Hypothalamus (tissue), 51 donors: ENCODE measurements around the gene SNED1.

Experiments
- DNase-seq, 51 donors: peaks; one replicate each; lab custom pipeline; 2025; lab: John Stamatoyannopoulos, UW

SNED1 gene

DNA sequence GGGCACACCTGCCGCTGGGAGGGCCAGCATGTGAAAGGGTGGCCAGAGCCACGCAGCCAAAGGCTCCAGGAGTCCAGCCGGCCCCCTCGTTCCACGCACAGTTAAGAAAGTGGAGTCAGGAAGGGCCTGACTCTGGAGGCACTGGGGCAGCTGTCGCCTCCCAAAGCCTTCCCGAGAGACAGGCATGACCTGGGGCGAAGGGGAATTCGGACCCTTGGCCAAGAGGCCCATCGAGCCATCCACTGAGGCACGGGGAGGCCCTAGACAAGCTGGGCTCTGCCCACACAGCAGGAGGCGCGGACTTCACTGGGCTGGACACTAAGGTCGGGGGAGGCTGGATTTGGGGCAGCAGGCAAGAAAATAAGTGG is 38.5 kb upstream of the SNED1 start:
- no peak for DNase-seq

DNA sequence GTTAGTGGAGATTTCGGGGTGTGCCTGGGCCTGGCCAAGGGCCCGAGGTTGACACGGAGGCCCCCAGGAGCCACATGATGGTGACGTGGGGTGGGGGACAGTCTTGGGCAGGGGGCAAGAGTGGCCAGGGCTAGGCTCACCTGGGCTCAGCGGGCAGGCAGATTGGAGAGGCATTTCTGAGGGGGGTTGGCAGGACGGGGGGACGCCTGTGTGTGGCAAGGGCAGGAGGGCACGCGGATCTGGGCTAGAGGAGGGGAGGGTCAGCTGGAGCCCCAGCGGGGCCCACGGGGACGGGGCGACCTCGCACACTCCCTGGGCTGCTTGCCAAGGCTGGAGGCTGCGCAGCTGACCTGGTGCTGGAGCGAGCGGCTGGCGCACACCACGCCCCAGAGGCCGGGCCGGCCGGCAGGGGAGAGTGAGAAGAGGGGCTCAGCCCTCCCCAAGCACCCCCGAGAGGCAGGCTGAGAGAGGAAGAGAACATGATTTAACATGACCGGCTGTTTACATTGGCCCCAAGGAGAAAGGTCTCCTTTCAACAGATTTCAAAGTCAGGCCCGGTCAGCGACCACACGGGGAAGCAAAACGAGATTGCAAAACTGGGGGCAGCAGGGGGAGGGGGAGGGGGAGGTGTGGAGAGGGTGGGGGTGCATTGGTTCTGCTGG is 38.0 kb upstream of the SNED1 start:
- peak in 2 of 51 donors; percentile 22 to 28 for DNase-seq

- DNase-seq: no peak
These were observed 37.2 kb upstream of the SNED1 start for GRCh38 chr2:240960971-240961876.

DNA sequence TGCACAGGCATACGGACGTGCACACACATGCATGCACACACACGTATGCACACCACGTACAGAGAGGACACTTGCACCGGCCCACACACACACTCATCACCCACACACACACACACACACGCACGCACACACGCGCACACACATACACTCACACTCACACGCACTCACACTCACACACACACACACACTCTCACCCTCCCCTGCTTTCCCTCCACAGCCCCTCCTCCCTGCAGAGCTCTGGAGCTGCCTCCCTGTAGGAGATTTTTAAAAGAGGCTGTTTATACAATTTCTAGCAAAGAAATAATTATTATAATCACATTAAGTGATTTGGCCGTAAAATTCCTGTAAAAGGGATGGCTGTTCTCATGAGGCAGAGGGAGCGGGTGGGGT is 36.5 kb upstream of the SNED1 start:
- DNase-seq: no peak

- DNase-seq: peak in 1 of 51 donors; percentile 46
These were observed 35.9 kb upstream of the SNED1 start for GRCh38 chr2:240962300-240963064.

DNA sequence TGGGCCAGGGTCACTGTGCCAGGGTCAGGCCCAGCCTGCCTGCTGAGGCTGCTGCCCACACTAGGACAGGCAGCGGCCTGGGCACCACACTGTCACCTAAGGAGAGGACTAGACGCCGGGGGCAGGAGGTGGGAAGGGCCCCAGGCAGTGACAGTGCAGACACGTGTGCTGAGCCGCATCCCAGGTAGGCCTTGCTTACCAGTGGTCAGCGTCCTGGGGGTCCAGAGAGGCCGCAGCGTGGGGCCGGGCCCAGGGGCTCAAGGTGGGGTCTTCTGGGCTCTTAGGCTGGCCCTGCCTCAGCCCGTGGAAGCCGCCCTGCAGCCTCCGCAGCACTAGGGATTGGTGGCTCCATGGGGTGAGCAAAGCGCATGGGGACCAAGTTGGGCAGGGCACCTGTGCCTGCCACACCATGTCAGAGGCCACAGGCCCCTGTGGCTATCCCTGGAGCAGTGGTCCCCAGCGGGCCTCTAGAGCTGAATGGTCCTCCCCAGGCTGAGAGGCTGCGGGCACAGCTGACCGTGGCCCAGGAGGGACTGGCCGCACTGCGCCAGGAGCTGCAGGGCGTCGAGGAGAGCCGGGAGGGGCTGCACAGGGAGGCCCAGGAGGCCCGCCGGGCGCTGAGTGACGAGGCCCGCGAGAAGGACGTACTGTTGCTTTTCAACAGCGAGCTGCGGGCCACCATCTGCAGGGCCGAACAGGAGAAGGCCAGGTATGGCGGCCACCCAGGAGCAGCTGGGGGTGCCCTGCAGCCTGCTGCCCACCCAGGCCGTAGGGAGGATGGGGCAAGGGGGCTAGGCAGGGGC is 35.2 kb upstream of the SNED1 start:
- DNase-seq: no peak

- DNase-seq: no peak
These were observed 34.3 kb upstream of the SNED1 start for GRCh38 chr2:240963868-240964703.

DNA sequence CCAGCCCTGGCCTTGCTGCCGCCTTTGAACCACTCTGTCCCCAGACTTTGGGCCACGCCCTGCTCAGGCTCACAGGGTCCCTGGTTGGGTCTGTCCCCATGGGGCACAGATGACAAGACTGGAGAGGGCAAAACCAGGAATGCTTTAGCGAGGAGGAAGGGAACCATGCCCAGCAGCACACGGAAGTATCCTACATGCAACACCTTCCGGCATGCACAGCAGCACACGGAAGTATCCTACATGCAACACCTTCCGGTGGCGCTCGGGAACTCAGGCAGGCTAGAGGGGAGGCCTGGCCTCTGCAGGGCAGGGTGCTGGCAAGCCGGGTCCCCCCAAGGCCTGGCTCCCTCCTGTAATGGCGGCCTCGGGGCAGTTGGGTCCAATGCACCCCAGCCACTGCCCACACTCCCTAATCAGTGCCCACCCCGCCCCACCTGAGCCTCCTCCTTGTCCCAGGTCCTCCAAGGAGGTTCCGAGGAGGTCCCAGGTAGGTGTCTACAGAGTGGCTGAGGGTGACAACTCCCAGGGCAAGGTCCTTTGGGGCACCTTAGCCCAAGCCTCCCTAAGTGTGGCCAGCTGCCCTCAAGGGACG is 33.6 kb upstream of the SNED1 start:
- DNase-seq: no peak

DNA sequence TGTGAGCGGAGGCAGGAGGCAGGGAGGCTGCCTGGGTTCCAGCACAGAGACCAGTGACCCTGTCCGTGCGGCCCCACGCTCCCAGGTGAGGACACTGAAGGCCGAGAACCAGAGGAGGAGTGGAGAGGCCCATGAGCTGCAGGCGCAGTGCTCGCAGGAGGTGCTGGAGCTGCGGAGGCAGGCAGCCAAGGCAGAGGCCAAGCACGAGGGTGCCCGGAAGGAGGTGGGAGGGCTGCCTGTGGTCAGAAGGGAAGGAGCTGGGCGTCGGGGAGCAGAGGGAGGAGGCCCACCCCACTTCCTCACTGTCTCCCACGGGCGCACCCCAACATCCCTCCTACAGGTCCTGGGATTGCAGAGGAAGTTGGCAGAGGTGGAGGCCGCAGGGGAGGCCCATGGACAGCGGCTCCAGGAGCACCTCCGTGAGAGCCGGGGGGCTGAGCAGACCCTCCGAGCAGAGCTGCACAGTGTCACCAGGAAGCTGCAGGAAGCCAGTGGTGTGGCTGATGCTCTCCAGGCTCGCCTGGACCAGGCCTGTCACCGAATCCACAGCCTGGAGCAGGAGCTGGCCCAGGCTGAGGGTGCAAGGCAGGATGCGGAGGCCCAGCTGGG is 33.0 kb upstream of the SNED1 start:
- DNase-seq: no peak

- DNase-seq: no peak
These were observed 32.4 kb upstream of the SNED1 start for GRCh38 chr2:240965905-240966456.

DNA sequence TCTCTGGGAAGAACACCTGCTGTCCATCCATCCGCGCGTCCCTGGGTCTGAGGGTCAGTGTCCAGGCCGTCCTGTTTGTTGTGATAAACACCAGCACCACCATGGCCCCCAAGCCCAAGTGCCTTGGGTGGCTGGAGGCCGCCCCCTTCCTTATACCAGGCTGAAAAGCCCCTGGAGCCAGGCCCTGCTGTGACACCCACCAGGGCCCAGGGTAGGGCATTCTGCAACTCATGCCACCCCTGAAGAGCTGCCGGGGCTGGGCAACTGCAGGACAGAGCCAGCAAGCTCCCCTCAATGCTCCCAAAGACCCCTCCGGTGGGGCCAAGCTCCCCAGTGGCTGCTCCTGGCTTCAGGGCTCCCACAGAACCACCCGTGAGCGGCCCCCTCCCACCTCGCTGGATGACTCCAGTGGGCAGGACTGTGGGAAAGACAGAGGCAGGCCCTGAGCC is 31.9 kb upstream of the SNED1 start:
- DNase-seq: no peak

DNA sequence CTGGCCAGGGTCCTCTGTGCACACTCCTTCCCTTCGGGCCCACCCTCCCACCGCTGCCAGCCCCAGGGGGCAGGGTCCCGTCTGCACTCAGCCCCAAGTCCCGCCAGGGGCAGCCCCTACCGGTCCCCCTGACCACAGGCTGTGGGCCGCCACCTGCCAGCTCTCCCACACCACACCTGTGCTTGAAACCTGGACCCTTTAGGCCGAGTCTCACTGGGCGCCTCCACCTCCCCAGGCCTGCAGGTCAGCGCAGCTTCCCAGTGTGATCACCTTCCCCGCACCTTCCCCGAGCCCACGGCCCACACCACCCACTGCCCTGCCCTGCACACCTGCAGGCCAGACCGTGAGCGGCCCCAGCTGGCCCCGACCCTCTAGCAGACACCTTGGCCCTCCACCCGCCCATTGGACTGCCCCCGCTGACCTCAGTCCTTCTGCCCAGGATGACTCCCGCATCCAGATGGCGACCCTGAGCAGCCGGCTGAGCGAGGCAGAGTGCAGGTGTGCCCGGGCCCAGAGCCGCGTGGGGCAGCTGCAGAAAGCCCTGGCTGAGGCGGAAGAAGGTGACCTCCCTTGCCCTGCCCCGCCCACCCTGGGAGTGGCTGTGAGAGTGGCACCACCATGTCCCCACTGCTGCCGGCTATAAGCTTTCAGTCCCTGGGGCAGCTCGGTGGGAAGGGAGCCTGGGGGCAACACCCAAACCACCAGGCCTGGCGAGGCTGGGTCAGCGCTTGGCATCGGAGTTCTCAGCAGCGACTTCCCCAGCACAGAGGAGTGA is 31.3 kb upstream of the SNED1 start:
- DNase-seq: no peak

DNA sequence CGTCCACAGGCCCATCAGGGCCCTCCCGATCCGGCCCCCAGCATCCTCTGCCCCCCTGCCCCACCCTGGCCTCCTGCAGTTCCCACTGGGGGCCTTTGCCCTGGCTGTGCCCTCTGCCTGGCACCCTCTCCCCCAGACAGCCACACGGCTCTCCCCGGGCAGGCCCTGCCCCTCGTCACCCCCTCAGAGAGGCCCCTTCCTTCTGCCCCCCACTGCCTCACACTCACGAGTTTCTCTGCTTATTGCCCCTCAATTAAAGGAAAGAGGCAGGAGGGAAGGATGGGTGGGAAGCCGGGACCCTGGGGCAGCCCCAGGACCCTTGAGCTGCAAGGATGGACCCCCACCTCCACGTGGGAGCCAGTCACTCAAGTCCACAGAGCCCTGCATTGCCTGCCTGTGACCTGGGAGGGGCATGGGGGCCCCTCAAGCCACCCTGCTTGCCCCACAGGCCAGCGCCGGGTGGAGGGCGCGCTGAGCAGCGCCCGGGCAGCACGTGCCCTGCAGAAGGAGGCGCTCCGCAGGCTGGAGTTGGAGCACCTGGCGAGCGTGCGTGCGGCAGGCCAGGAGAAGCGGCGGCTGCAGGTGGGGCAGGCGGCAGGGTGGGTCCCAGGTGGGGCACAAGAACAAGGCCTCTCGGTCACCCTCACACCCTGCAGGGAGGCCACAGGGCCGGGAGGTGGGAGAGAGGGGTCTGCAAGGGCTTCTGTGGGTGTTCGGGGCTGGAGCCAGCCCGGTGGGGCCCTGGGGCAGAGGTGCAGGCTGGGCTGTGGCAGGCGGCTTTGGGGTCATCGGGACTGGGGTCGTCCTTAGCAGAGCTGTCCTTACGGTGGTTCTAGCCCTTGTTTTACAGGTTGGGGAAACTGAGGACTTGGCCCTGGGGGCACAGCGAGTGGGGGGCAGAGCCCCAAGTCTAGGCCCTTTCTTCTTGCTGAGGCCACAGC is 30.5 kb upstream of the SNED1 start:
- DNase-seq: no peak

- DNase-seq: peak in 11 of 51 donors; percentile 6 to 41 (median 24)
These were observed 29.4 kb upstream of the SNED1 start for GRCh38 chr2:240968731-240969624.

- no peak for DNase-seq
These were observed 28.3 kb upstream of the SNED1 start for GRCh38 chr2:240970104-240970503.
